A549 (cell line): ENCODE measurements around the gene AFG1L.

Source experiments
- CTCF ChIP-seq: fragments of >200 bp; sonication (Bioruptor Twin); formaldehyde crosslinking; IDR thresholded peaks from 3 replicates; pipeline ENCODE4 v1.5.1; 2016
- POLR2A ChIP-seq: IDR thresholded peaks from 2 replicates; pipeline ENCODE4 v1.6.1; 2012; ENCODE audit warnings: mild to moderate bottlenecking, low read length
- RCOR1 ChIP-seq: fragments of 150-350 bp; IDR thresholded peaks from 2 replicates; pipeline ENCODE4 v1.6.1; 2014; ENCODE audit warnings: antibody characterized with exemption, low read length, low read depth
- SMC3 ChIP-seq: fragments of >200 bp; sonication (Bioruptor Twin); formaldehyde crosslinking; IDR thresholded peaks from 3 replicates; pipeline ENCODE4 v1.6.1; 2018; ENCODE audit warnings: inconsistent platforms
- ZNF302 ChIP-seq: fragments of 250-450 bp; sonication (Bioruptor Pico); IDR thresholded peaks from 2 replicates; pipeline ENCODE4 v1.9.0; 2021; ENCODE audit warnings: inconsistent platforms, mild to moderate bottlenecking, moderate library complexity

GRCh38 chr6:108568551-108569305 lies 273.9 kb downstream of the AFG1L start:
- TF ChIP-seq RCOR1 (no peak), SMC3 (no peak), POLR2A (no peak), CTCF (no peak), ZNF302 (no peak)
